Activated CD4-positive, alpha-beta T cell treated with anti-CD3 and anti-CD28 coated beads, Interleukin-2, amount 50 U/mL, for 1 hour (primary cell): ENCODE measurements around the gene CNKSR2.

Experiments used
- DNase-seq: peaks from one replicate; pipeline ENCODE4 v3.0.0-alpha.2; 2020

The CNKSR2 gene

DNA sequence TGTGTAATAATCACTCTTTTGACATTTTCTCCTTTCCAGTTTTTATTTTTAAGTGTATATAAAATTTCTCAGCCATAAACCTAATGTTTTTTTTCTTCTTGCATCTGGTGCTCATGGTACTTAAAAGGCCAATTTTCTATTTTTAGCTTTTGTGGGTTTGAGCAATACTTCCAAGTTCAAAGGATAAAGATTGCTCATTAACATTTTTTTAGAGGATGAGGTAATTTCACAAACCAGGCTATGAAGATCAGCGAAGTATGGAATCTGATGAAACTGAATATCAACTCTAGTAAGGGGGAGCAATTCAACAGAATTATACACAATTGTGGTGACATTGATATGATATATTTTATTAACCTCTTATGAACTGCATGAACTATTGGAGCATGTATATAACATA lies 309.7 kb downstream of the CNKSR2 start:
- no peak for DNase-seq

- DNase-seq: no peak
Measured at GRCh38 chrX:21691512-21692018, 317.3 kb downstream of the CNKSR2 start.

DNA sequence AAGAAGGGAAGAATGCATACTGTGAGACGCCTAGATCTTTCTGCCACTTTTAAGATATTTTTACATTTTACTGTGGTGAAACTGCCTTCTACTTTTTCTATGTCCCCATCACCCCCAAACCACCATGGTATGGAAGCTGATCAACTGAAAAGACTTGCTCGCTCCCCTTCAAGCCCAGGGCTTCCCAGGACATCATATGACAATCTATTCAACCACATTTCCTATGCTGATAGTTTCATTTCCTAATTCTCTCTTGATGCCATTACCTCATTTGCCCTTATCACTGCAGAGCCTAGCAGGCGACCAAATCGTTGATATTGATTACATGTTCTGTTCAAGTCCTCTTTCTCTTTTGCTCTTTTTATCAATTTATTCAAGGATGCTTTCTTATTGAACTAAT lies 324.1 kb downstream of the CNKSR2 start:
- DNase-seq: no peak

GRCh38 chrX:21699136-21699535 lies 324.9 kb downstream of the CNKSR2 start:
- no peak for DNase-seq

DNA sequence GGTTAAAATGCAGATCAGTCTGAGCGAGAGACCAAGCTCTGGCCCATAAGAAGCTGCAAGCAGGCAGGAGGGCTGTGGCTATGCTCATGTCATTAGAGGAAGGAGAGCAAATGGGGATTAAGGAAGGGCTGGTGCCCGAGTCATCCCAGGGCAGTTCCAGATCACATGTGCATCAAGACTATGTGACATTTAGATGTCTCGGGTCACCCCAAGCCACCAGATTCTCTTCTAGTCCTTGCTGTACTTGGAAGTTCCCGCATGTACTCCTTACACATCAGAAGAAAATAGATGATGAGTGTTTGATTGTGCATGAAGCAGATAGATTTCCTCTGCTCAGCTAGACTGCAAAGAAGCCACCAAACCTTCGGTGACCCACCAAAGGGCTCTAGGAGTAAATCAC lies 326.1 kb downstream of the CNKSR2 start:
- no peak for DNase-seq

- no peak for DNase-seq
Measured at GRCh38 chrX:21700967-21701366, 326.7 kb downstream of the CNKSR2 start.

GRCh38 chrX:21702725-21703124 lies 328.5 kb downstream of the CNKSR2 start:
- no peak for DNase-seq
